Left renal pelvis (tissue), 4 donors: Measurements from ENCODE around the gene TBRG1. TPM values are rescaled to one million over a fixed set of nuclear protein-coding genes. Genes with fewer than 3 reads are reported as not detected.
A peak's percentile ranks its signal among the peaks of the same experiment; 100 is the strongest.

Experiments used
- DNase-seq, 4 donors: peaks; one replicate each; pipeline ENCODE4 v3.0.0-alpha.2; 2013; ENCODE audit warnings: low read depth in 4 of 4, low spot score in 3 of 4
- polyA plus RNA-seq, 4 donors: library from polyadenylated mRNA; unstranded; fragments of 120-200 nt; gene quantifications; one replicate each; pipeline ENCODE4 v1.2.1, GENCODE V29; 2013; ENCODE audit not compliant: insufficient read length in 4 of 4

The TBRG1 gene
- polyA plus RNA-seq, 4 donors: 24.9 to 41.4 (median 28.7) TPM

GRCh38 chr11:124612567-124613246 is 10.0 kb upstream of the TBRG1 start:
- peak in 1 of 4 donors; percentile 17 for DNase-seq

- no peak for DNase-seq
Measured at GRCh38 chr11:124618863-124619262, 3.8 kb upstream of the TBRG1 start.

- no peak for DNase-seq
Measured at GRCh38 chr11:124623861-124624525, 1.3 kb downstream of the TBRG1 start.

GRCh38 chr11:124625504-124626168 is 3.0 kb downstream of the TBRG1 start:
- DNase-seq: no peak

- DNase-seq: no peak
Measured at GRCh38 chr11:124627546-124627945, 4.9 kb downstream of the TBRG1 start.

- DNase-seq: no peak
Measured at GRCh38 chr11:124629961-124630360, 7.3 kb downstream of the TBRG1 start.

- DNase-seq: no peak
Measured at GRCh38 chr11:124633355-124633754, 10.7 kb downstream of the TBRG1 start.

- no peak for DNase-seq
Measured at GRCh38 chr11:124635932-124636331, 13.3 kb downstream of the TBRG1 start.

- no peak for DNase-seq
Measured at GRCh38 chr11:124638500-124638899, 15.8 kb downstream of the TBRG1 start.

- no peak for DNase-seq
Measured at GRCh38 chr11:124639186-124639585, 16.5 kb downstream of the TBRG1 start.

- no peak for DNase-seq
Measured at GRCh38 chr11:124640666-124641065, 18.0 kb downstream of the TBRG1 start.

- no peak for DNase-seq
Measured at GRCh38 chr11:124642628-124643027, 20.0 kb downstream of the TBRG1 start.

GRCh38 chr11:124643042-124643604 is 20.5 kb downstream of the TBRG1 start:
- DNase-seq: no peak

- DNase-seq: no peak
Measured at GRCh38 chr11:124643605-124644425, 21.2 kb downstream of the TBRG1 start.

- no peak for DNase-seq
Measured at GRCh38 chr11:124644426-124645280, 22.0 kb downstream of the TBRG1 start.

- DNase-seq: no peak
Measured at GRCh38 chr11:124646148-124646547, 23.5 kb downstream of the TBRG1 start.

GRCh38 chr11:124648610-124649009 is 25.9 kb downstream of the TBRG1 start:
- no peak for DNase-seq

GRCh38 chr11:124656774-124657630 is 34.3 kb downstream of the TBRG1 start:
- DNase-seq: no peak

GRCh38 chr11:124657904-124658303 is 35.2 kb downstream of the TBRG1 start:
- DNase-seq: no peak
